NCI-H345 (cell line): ENCODE results near the gene PTPRT.

Source experiments
- DNase-seq: peaks from one replicate; lab custom pipeline; 2025; lab: John Stamatoyannopoulos, UW

The PTPRT gene

GRCh38 chr20:42974347-42974746 lies 215.4 kb downstream of the PTPRT start:
- DNase-seq = no peak

DNA sequence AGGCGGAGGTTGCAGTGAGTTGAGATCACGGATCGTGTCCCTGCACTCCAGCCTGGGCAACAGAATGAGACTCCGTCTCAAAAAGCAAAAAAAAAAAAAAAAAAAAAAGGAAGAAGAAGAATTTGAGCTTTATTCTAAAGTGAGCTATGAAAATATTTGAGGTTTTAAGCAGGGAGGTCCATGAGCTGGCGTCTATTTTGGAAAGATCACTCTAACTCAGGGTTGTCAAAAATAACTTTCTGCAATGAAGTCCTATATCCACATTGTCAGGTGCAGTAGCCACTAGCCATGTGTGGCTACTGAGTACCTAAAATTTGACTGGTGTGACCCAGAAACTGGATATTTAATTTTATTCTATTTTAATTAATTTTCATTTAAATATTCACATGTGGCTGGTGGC lies 217.1 kb downstream of the PTPRT start:
- DNase-seq = no peak

- DNase-seq = no peak
Observed at GRCh38 chr20:42968746-42969145, 221.0 kb downstream of the PTPRT start.

DNA sequence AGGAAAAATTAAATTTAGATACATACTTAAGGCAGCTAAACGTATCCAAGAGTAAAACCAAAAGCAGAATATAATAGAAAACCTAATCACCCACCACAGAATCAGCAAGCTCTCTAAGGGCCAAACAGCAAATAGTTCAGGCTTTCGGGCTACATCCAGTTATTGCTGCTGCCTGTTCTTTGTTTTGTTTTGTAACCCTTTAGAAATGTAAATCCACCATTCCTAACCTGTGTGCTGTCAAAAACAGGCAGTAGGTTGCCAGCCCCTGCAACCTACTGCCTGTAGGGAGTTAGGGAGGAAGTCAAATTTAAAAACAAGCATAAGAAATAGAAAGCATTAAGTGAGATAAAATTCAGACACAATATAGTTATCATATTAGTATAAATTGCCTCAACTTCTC lies 225.9 kb downstream of the PTPRT start:
- DNase-seq = no peak

DNA sequence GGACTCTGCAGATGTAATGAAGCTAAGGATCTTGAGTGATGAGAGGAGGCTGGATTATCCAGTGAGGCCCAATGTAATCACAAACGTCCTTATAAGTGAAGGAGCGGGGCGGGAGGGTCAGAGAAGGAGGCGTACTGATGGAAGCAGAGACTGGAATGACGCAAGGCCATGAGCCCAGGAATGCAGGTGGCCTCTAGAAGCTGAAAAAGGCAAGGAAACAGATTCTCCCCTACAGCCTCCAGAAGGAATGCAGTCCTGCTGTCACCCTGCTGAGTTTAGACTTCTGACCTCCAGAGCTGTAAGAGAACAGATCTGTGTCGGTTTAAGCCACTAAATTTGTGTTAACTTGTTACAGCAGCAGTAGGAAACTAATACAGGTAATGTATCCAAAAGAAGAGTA lies 227.9 kb downstream of the PTPRT start:
- DNase-seq = no peak

- no peak for DNase-seq
Observed at GRCh38 chr20:42959996-42960395, 229.7 kb downstream of the PTPRT start.

GRCh38 chr20:42958367-42959069 lies 231.2 kb downstream of the PTPRT start:
- DNase-seq = no peak

GRCh38 chr20:42957704-42958095 lies 232.0 kb downstream of the PTPRT start:
- DNase-seq = no peak

DNA sequence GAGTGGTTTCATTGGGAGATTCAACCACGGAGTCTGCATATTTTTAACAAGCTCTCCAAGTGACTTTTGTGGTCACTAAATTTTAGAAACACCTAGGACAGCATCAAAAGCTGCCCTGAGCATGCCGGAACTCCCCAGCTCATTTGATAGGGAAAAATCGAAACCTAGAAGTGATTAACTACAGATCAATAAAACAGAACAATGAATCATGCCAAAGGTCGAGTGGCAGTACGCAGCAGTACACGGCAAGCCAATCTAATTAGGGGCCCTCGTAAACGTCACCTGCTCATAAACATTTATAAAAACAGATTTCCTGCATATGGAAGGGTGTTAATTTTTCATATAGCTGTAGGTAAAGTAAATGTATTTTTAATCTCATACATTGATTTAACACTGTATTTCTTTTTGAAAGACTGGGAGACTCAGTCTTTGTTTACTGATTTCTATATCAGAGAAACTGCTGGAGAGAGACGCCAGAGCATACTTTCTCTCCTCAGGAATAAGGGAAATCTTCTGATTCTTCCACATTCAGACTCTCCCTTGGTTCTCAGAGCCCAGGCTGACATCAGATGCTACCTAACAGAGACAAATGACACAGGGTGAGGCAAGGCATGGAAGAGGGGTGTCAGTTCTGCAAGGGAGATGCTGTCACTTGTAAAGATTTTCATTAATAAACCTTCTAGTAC lies 232.5 kb downstream of the PTPRT start:
- no peak for DNase-seq

DNA sequence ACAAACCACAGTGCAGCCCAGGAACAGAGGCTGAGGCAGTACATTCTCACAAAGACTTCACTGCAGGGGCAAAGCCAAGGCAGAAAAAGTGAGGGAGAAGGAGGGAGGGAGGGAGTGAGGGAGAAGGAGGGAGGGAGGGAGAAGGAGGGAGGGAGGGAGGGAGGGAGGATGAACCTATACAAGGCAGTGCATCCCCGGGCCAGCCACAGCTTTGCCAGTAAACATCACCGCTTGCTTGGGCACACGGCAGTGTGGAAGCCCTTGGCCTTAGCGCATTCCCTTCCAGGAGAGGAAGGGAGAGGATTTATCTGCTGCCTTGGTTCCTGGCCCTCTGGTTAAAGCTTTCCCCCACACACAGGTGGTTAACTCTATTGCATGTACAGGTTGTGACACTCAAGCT lies 234.0 kb downstream of the PTPRT start:
- no peak for DNase-seq

GRCh38 chr20:42954951-42955350 lies 234.8 kb downstream of the PTPRT start:
- no peak for DNase-seq

GRCh38 chr20:42949950-42950349 lies 239.8 kb downstream of the PTPRT start:
- DNase-seq = no peak

DNA sequence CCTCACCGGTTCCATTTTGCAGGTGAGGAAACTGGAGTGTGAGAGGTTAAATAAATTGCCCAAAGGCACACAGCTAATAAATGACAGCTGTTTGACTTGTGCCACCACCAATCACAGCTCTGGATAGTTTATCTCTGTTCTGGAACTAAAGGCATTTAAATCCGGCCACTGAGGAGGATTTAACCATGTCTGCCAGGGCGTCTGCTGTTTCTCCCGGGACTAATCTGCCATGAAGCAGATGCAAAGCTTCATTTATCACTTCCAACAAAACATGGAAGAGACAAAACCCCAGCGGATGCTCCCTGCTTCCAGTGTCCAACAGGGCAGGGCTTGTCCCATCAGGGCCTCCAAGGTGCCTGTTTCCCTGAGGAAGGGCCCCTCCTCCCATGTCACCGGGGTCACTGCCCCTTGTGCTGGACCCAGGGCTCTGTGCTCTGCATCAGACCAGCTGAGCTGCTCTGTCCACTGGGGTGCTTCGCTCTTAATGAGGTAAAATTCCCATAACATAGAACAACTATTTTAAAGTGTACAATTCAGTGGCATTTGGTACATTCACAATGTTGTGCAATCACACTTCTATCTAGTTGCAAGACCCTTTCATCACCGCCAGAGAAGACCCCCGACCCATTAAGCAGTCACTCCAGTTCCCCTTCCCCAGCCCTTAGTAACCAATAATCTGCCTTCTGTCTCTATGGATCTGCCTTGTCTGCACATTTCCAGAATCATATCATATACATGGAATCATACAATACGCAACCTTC lies 244.3 kb downstream of the PTPRT start:
- DNase-seq = no peak

- DNase-seq = no peak
Observed at GRCh38 chr20:42941629-42942028, 248.1 kb downstream of the PTPRT start.

- DNase-seq = no peak
Observed at GRCh38 chr20:42938441-42939205, 251.1 kb downstream of the PTPRT start.

DNA sequence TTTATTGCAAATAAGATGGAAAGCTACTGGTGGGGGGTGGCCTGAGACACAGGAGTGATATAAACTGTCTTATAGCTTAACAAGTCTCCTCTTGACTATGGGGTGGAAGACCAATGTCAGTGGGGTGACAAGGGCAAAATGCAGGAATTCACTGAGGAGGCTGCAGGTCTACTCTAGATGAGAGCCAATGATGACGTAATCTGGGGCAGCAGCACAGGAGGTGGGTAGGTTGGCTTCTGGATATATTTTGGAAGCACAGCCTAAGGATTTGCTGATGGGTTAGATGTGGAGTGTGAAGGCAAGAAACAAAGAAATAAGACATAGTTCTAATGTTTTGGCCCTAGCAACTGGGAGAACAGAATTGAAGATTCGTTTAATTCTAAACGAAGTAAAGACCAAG lies 253.2 kb downstream of the PTPRT start:
- no peak for DNase-seq

GRCh38 chr20:42924215-42924614 lies 265.5 kb downstream of the PTPRT start:
- no peak for DNase-seq

DNA sequence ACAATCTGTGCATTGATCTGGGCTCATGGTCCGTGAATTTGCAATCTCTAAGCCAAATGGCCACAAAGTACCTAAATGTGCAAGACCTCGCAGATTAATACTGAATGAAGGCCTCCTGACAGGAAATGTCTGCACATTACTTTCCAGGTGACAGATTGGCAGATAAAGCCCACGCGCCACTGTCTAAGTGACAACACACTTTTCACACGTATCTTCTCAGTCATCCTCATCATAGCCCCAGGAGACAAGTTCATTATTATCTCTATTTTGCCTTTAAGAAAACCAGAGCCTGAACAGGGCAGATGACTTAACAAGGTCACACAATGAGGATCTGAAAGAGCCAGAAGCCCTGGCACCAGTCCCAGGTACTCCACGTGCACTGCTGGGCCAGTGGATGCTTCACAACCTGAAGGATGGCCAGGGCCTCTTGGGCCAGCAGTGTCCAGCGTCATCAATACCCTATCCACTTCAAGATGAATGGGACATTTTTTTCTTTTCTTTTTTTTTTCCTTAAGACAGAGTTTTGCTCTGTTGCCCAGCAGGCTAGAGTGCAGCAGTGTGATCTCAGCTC lies 266.3 kb downstream of the PTPRT start:
- no peak for DNase-seq

DNA sequence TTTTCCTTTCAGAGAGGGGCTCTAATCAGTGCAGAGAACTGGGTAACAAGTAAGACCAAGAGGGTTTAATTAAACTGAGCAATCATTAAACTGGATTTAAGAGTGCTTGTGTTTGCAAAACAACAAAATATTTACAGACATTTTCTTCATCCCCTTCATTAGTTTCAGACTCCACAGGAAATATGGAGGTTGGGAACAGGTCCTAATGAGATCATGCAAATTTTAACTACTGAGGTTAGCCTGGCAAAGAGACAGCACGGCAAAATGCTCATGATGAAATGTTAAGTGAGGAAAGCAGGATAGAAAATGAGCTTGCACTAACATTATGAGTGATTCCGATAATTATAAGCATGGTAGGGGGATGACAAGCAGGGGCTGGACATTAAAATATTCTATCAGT lies 268.9 kb downstream of the PTPRT start:
- no peak for DNase-seq

DNA sequence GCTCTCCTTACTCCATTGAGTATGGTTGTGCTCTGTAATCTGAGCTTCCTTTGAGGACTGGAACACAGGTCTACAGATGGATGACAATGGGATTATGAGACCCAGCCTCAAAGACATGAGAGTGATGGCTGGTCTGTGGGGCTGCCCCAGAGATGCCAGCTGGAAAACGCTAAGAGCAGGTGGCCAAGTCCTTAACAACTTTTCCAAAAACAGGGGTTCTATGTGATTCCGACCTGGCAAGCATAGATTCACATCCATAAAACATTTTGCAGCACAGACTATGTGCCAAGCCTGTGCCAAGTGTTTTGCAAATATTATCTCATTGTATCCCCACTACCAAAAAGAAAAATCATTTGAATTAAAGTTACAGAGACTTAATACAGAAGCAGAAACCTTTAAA lies 270.4 kb downstream of the PTPRT start:
- no peak for DNase-seq

DNA sequence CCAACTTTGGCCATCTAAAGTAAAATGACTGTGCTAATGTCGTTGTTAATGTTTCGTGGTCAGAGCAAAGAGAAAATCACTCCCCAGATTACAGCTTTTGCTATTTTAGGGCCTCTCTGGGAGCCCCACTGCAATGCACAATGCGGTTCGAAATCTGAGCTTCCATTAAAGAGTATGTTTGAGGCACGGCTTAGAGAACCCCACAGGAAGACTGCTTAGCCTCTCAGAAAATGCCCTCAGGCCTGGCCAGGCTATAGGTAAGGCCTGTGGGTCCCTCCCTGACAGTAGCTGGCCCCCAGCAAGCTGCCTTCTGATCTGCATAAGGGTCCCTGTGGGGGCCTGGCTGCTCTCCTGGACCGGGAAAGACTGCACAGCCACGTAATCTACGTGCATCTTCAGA lies 274.6 kb downstream of the PTPRT start:
- DNase-seq = no peak

DNA sequence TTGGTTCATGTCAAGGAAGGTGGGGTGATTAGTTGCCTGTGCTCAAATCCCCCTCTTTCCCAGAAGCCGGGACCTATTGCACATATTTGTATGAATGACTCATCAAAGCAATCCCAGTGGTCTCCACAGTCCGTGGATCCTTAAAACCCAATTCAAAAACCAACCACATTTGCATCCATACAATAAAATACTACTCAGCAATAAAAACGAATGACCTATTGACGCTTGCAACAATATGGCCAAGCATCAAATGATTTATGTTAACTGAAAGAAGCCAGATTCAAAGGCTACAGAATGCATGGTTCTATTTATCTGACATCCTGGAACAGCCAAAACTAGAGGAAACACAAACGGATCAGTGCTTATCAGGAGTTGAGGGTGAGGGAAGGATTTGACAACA lies 275.4 kb downstream of the PTPRT start:
- no peak for DNase-seq
